Type B pancreatic cell (in vitro differentiated cells): ENCODE results near the gene GUCA2B. TPM values are rescaled to one million over a fixed set of nuclear protein-coding genes. Genes with fewer than 3 reads are reported as not detected.
A peak's percentile ranks its signal among the peaks of the same experiment; 100 is the strongest.

ENCODE experiments used
- DNase-seq: peaks from one replicate; pipeline ENCODE4 v3.0.0; 2021; ENCODE audit warnings: mixed read lengths; ENCODE audit not compliant: unreplicated experiment; ENCODE audit errors: extremely low spot score
- H3K27ac Mint-ChIP-seq: 2 replicates; pipeline ENCODE4 v1.8.0; 2021; ENCODE audit warnings: mild to moderate bottlenecking, mixed read lengths
- H3K27me3 Mint-ChIP-seq: 2 replicates; pipeline ENCODE4 v1.8.0; 2021; ENCODE audit warnings: mixed read lengths
- H3K36me3 Mint-ChIP-seq: 2 replicates; pipeline ENCODE4 v1.8.0; 2021; ENCODE audit warnings: mixed read lengths
- H3K4me1 Mint-ChIP-seq: one replicate; pipeline ENCODE4 v1.8.0; 2021; ENCODE audit warnings: mixed read lengths; ENCODE audit not compliant: unreplicated experiment
- H3K4me3 Mint-ChIP-seq: 2 replicates; pipeline ENCODE4 v1.8.0; 2021; ENCODE audit warnings: mild to moderate bottlenecking, mixed read lengths
- H3K9me3 Mint-ChIP-seq: 2 replicates; pipeline ENCODE4 v1.8.0; 2021; ENCODE audit warnings: mixed read lengths
- CTCF ChIP-seq: fragments of 200-600 bp; sonication (generic); conservative IDR thresholded peaks from 2 replicates; pipeline ENCODE4 v1.5.0; 2021; ENCODE audit warnings: antibody characterized with exemption, mild to moderate bottlenecking
- total RNA-seq: library from RNA; stranded (reverse); gene quantifications from 2 replicates; pipeline ENCODE4 v1.2.1, GENCODE V29; 2021; ENCODE audit warnings: low replicate concordance

GUCA2B gene
- total RNA-seq, 1 donor from 2014 or later: 0.92 TPM

- peaks cover 13% of the 10 kb centered on the region for H3K4me1 Mint-ChIP-seq
These were observed 10.6 kb downstream of the GUCA2B start for GRCh38 chr1:42163536-42164503.

DNA sequence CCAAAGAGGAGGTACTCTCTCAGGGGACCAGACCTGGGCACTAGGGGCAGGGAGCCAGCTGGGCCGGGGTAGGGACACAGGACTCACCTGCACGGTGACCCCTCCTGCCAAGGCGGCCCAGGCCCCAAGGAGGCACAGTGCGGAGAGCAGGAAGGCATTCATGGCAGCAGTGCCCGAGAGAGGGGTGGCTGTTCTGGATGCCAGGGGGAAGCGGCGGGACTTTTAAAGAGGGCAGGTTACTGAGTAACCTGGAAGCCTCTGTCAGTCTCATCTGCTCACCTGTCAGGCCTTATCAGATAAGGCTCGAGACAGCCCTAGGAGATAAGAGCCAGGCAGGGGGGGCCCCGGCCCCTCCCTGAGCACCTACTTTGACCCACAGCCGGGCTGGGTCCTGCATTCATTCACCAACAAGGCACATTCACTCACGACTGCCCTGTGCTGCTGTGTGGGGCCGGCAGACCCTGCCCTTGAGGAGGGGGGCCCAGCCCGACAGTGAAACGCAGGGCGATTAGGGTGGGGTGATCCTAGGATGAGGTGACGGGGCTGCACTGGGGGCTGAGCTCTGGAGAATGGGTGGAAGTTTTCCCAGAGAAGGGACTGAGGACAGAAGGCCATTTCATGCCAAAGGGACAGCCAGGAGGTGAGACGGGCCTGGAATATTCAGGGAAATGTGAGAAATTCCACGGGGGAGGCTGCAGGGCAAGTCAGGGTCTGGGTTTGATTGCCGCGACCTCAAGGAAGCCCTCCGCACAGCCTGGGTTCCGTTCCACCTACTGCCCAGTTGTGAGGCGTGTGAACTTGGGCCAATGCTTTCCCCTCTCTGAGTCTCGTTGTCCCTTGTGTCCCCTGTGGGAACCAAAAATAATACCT is 11.6 kb downstream of the GUCA2B start, which contains the start of gene GUCA2A:
Gene GUCA2A, minus strand, starts transcription at position 195 of the 870 bp plus-strand sequence. Its CDS starts 33 bp downstream, at position 162.
- Mint-ChIP-seq H3K27me3 (no peaks in the 10 kb centered on the region), H3K4me3 (peak within 1 kb of the TSS; percentile 29), H3K4me1 (peaks cover 13% of the 10 kb centered on the region), H3K27ac (peak within 1 kb of the TSS; percentile 87), H3K9me3 (peaks cover 14% of the 10 kb centered on the region), H3K36me3 (no peaks in the 10 kb centered on the region)
- DNase-seq: no peak
- no peak for TF ChIP-seq CTCF

More at GRCh38 chr1:42163536-42164503, 10.6 kb downstream of the GUCA2B start:
- TF ChIP-seq CTCF: no peak
- H3K36me3 Mint-ChIP-seq: no peaks in the 10 kb centered on the region
- H3K4me3 Mint-ChIP-seq: no peak overlapping the region
- no peaks in the 10 kb centered on the region for H3K27me3 Mint-ChIP-seq
- DNase-seq: no peak
- no peak overlapping the region for H3K27ac Mint-ChIP-seq
- H3K9me3 Mint-ChIP-seq: peaks cover 14% of the 10 kb centered on the region

GRCh38 chr1:42165511-42166210 is 12.5 kb downstream of the GUCA2B start:
- Mint-ChIP-seq H3K27ac (peak overlapping the region; percentile 87), H3K9me3 (peaks cover 14% of the 10 kb centered on the region), H3K4me1 (peaks cover 17% of the 10 kb centered on the region), H3K27me3 (no peaks in the 10 kb centered on the region), H3K36me3 (no peaks in the 10 kb centered on the region), H3K4me3 (peak overlapping the region; percentile 29)
- no peak for TF ChIP-seq CTCF
- DNase-seq: peak; percentile 86

DNA sequence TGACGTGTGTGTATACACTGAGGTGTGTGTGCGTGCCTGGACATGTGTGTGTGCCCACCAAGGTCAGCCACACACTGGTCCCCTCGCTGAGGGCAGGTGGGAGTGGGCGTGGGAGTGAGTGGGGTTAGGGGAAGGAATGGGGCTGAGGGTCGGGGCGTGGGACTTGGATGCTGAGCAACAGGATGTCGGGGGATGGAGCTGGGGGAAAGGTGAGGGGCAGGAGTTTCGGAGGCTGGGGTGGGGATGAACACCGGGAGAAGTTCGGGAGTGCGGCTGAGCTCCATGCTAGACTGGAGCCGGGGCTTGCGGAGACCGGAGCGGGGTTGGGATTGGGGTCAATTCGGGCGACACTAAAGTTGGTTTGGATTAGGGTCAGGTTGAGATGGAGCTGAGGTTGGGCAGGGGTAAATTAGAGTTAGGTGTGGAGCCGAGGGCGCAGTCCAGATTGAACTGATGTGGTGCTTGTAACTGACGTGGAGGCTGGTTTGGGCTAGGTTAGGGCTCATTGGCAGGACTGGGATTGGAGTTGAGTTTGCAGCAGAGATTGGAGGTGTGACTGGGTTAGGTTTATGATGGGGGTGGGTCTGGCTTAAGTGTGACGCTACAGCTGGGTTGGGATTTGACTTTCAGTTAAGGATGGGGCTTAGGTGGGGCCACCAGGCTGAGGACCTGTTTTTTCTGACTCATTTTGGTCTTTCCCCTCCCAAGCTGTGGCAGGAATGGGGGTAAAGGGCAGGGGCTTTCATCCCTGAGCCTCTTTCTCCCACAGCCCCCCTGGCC is 14.6 kb downstream of the GUCA2B start:
- no peaks in the 10 kb centered on the region for H3K27me3 Mint-ChIP-seq
- peaks cover 32% of the 10 kb centered on the region for H3K4me1 Mint-ChIP-seq
- H3K27ac Mint-ChIP-seq: peak overlapping the region; percentile 73
- H3K4me3 Mint-ChIP-seq: no peak overlapping the region
- no peak for DNase-seq
- H3K36me3 Mint-ChIP-seq: no peaks in the 10 kb centered on the region
- no peak for TF ChIP-seq CTCF
- no peaks in the 10 kb centered on the region for H3K9me3 Mint-ChIP-seq
